GM21528 (cell line): Measurements from ENCODE around the gene EIF4G1.

Experiments
- ATAC-seq: cut with Tn5 transposase; IDR thresholded peaks from one replicate; pipeline ENCODE4 v1.9.1; 2021; ENCODE audit warnings: mild to moderate bottlenecking, moderate library complexity; ENCODE audit not compliant: unreplicated experiment, low FRiP score

Gene EIF4G1

GRCh38 chr3:184349563-184350470, 35.4 kb downstream of the EIF4G1 start:
- ATAC-seq, result no peak

- no peak for ATAC-seq
Observed at GRCh38 chr3:184350618-184351017, 36.2 kb downstream of the EIF4G1 start.

- ATAC-seq, result no peak
Observed at GRCh38 chr3:184351511-184352148, 37.2 kb downstream of the EIF4G1 start.

- no peak for ATAC-seq
Observed at GRCh38 chr3:184352149-184352785, 37.9 kb downstream of the EIF4G1 start.

- ATAC-seq, result no peak
Observed at GRCh38 chr3:184352897-184353545, 38.6 kb downstream of the EIF4G1 start.

GRCh38 chr3:184353546-184353941, 39.1 kb downstream of the EIF4G1 start:
- no peak for ATAC-seq

GRCh38 chr3:184354121-184354728, 39.8 kb downstream of the EIF4G1 start:
- ATAC-seq, result no peak

GRCh38 chr3:184354754-184355153, 40.3 kb downstream of the EIF4G1 start:
- ATAC-seq, result no peak

GRCh38 chr3:184355261-184356040, 41.0 kb downstream of the EIF4G1 start:
- ATAC-seq, result no peak

- ATAC-seq, result no peak
Observed at GRCh38 chr3:184357248-184358123, 43.1 kb downstream of the EIF4G1 start.

- no peak for ATAC-seq
Observed at GRCh38 chr3:184358124-184358767, 43.8 kb downstream of the EIF4G1 start.

GRCh38 chr3:184358921-184359350, 44.5 kb downstream of the EIF4G1 start:
- no peak for ATAC-seq

- ATAC-seq, result no peak
Observed at GRCh38 chr3:184359610-184360009, 45.2 kb downstream of the EIF4G1 start.

GRCh38 chr3:184360070-184360928, 45.9 kb downstream of the EIF4G1 start:
- no peak for ATAC-seq

GRCh38 chr3:184360929-184361531, 46.6 kb downstream of the EIF4G1 start:
- ATAC-seq, result peak; percentile 1

- ATAC-seq, result peak; percentile 40
Observed at GRCh38 chr3:184361532-184361931, 47.1 kb downstream of the EIF4G1 start, which contains the start of the genes CLCN2 and POLR2H. TSS of gene CLCN2 (minus strand) at chr3:184361605. CDS start at chr3:184361479, 126 bp downstream. TSS of gene POLR2H (plus strand) at chr3:184361710. CDS start at chr3:184363493, 1,783 bp downstream.
